ENCODE data around the gene PAGE4. TPM values are rescaled to one million over a fixed set of nuclear protein-coding genes. Genes with fewer than 3 reads are reported as not detected.

PAGE4 gene
- polyA plus RNA-seq, 3 donors = not detected

GRCh38 chrX:49848275-49848674 lies 19.2 kb downstream of the PAGE4 start:
- H4K20me1 ChIP-seq (ENCODE audit: insufficient read depth, low read length) = no peaks in the 10 kb centered on the region
- peaks cover 11 to 15% of the 10 kb centered on the region in 2 donors for H3K4me1 ChIP-seq (ENCODE audit: control insufficient read depth in 1 of 2, insufficient read depth in 2 of 2, low read length in 2 of 2)
- H3K4me2 ChIP-seq (replicated peaks; ENCODE audit: extremely low read depth, low read length, poor library complexity, severe bottlenecking) = no peak overlapping the region
- DNase-seq = no peak
- Mint-ChIP-seq H3K27me3 (ENCODE audit: low read depth in 3 of 3) (peaks cover 0 to 6% (median 6%) of the 10 kb centered on the region in 3 donors), H3K9me3 (peaks cover 0 to 10% (median 4%) of the 10 kb centered on the region in 7 donors), H3K36me3 (no peaks in the 10 kb centered on the region), H3K4me1 (peaks cover 15% of the 10 kb centered on the region), H3K4me3 (no peak overlapping the region), H3K27ac (no peak overlapping the region)
- no peaks in the 10 kb centered on the region for H3K79me2 ChIP-seq (ENCODE audit: insufficient read depth, low read length)
- no peak overlapping the region for H3K4me3 ChIP-seq (replicated peaks in 1 of 3; ENCODE audit: low read depth in 2 of 3, low read length in 3 of 3)
- H3K9ac ChIP-seq (ENCODE audit: insufficient read depth, low read length, poor library complexity, severe bottlenecking) = no peak overlapping the region
- H3K36me3 ChIP-seq (replicated peaks in 1 of 2; ENCODE audit: control insufficient read depth in 1 of 2, insufficient read depth in 2 of 2, low read length in 2 of 2) = no peaks in the 10 kb centered on the region
- no peak overlapping the region for H3K27ac ChIP-seq (ENCODE audit: low read depth in 1 of 2, low read length in 2 of 2)
- intact Hi-C loops (cut with micrococcal nuclease) = no loop called here
- H3K9me3 ChIP-seq (replicated peaks in 1 of 2; ENCODE audit: control insufficient read depth in 1 of 2, insufficient read depth in 1 of 2, low read length in 2 of 2) = peaks cover 5 to 10% of the 10 kb centered on the region in 2 donors
- H3K27me3 ChIP-seq (ENCODE audit: control insufficient read depth in 2 of 2, insufficient read depth in 2 of 2, low read length in 2 of 2) = no peaks in the 10 kb centered on the region
- no peak overlapping the region for H2AFZ ChIP-seq (ENCODE audit: insufficient read depth, low read depth, low read length, poor library complexity, severe bottlenecking)
- no peak for TF ChIP-seq CTCF (IDR thresholded peaks at IDR 0.05)
- WGBS (ENCODE audit: insufficient coverage) = no CpG with 5 or more reads among the region's 3 CpGs

GRCh38 chrX:49850028-49850427 lies 20.9 kb downstream of the PAGE4 start:
- no CpG with 5 or more reads among the region's 1 CpG for WGBS (ENCODE audit: insufficient coverage)
- Mint-ChIP-seq H3K27ac (peak overlapping the region in 6 of 7 donors; percentile 19 to 74 (median 57)), H3K9me3 (peaks cover 0 to 12% (median 4%) of the 10 kb centered on the region in 7 donors), H3K36me3 (no peaks in the 10 kb centered on the region), H3K4me3 (no peak overlapping the region), H3K27me3 (ENCODE audit: low read depth in 3 of 3) (peaks cover 2 to 6% (median 3%) of the 10 kb centered on the region in 3 donors), H3K4me1 (peaks cover 15% of the 10 kb centered on the region)
- Histone ChIP-seq H3K4me2 (replicated peaks; ENCODE audit: extremely low read depth, low read length, poor library complexity, severe bottlenecking) (no peak overlapping the region), H3K9me3 (replicated peaks in 1 of 2; ENCODE audit: control insufficient read depth in 1 of 2, insufficient read depth in 1 of 2, low read length in 2 of 2) (peaks cover 5 to 10% of the 10 kb centered on the region in 2 donors), H3K4me1 (ENCODE audit: control insufficient read depth in 1 of 2, insufficient read depth in 2 of 2, low read length in 2 of 2) (peaks cover 11 to 15% of the 10 kb centered on the region in 2 donors), H3K9ac (ENCODE audit: insufficient read depth, low read length, poor library complexity, severe bottlenecking) (no peak overlapping the region), H3K27ac (ENCODE audit: low read depth in 1 of 2, low read length in 2 of 2) (peak overlapping the region in 1 of 2 donors; percentile 22), H3K27me3 (ENCODE audit: control insufficient read depth in 2 of 2, insufficient read depth in 2 of 2, low read length in 2 of 2) (no peaks in the 10 kb centered on the region), H3K4me3 (replicated peaks in 1 of 3; ENCODE audit: low read depth in 2 of 3, low read length in 3 of 3) (no peak overlapping the region), H3K79me2 (ENCODE audit: insufficient read depth, low read length) (no peaks in the 10 kb centered on the region), H3K36me3 (replicated peaks in 1 of 2; ENCODE audit: control insufficient read depth in 1 of 2, insufficient read depth in 2 of 2, low read length in 2 of 2) (no peaks in the 10 kb centered on the region), H2AFZ (ENCODE audit: insufficient read depth, low read depth, low read length, poor library complexity, severe bottlenecking) (no peak overlapping the region), H4K20me1 (ENCODE audit: insufficient read depth, low read length) (no peaks in the 10 kb centered on the region)
- DNase-seq = peak; percentile 46 to 59 (median 54)
- intact Hi-C loops (cut with micrococcal nuclease) = no loop called here
- no peak for TF ChIP-seq CTCF (IDR thresholded peaks at IDR 0.05)
